ENCODE measurements around the gene RILPL2.

RILPL2 gene

GRCh38 chr12:123478762-123479161 is 42.3 kb upstream of the RILPL2 start:
- TF ChIP-seq, protein P1, sequence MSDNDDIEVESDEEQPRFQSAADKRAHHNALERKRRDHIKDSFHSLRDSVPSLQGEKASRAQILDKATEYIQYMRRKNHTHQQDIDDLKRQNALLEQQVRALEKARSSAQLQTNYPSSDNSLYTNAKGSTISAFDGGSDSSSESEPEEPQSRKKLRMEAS (IDR thresholded peaks at IDR 0.05; ENCODE audit: low read depth, low read length): no peak
- TF ChIP-seq POLR2A (IDR thresholded peaks at IDR 0.05; ENCODE audit: extremely low read depth, insufficient read length) (no peak), MYC (IDR thresholded peaks at IDR 0.05; ENCODE audit: low read depth, low read length) (no peak)
- TF ChIP-seq, protein P2, sequence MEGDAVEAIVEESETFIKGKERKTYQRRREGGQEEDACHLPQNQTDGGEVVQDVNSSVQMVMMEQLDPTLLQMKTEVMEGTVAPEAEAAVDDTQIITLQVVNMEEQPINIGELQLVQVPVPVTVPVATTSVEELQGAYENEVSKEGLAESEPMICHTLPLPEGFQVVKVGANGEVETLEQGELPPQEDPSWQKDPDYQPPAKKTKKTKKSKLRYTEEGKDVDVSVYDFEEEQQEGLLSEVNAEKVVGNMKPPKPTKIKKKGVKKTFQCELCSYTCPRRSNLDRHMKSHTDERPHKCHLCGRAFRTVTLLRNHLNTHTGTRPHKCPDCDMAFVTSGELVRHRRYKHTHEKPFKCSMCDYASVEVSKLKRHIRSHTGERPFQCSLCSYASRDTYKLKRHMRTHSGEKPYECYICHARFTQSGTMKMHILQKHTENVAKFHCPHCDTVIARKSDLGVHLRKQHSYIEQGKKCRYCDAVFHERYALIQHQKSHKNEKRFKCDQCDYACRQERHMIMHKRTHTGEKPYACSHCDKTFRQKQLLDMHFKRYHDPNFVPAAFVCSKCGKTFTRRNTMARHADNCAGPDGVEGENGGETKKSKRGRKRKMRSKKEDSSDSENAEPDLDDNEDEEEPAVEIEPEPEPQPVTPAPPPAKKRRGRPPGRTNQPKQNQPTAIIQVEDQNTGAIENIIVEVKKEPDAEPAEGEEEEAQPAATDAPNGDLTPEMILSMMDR (IDR thresholded peaks at IDR 0.05; ENCODE audit: low read depth, low read length): no peak
- no peak overlapping the region for H3K4me3 ChIP-seq (ENCODE audit: low read depth, low read length)

DNA sequence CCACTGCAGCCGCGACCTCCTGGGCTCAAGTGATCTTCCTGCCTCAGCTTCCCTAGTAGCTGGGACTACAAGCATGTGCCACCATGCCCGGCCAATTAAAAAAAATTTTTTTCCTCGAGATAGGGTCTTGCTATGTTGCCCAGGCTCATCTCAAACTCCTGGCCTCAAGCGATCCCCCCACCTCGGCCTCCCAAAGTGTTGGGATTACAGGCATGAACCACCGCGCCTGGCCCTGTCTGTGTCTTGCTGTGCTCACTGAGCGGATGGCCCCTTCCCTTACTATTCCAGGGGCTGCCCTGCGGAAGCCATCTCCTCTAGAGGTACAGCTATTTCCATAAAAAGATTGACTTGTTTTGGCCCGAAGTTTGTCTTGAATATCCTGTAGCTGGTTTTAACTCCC is 41.6 kb upstream of the RILPL2 start:
- TF ChIP-seq, protein P1 (IDR thresholded peaks at IDR 0.05; ENCODE audit: low read depth, low read length): no peak
- no peak overlapping the region for H3K4me3 ChIP-seq (ENCODE audit: low read depth, low read length)
- DNase-seq (ENCODE audit: low read depth): no peak

More at GRCh38 chr12:123478762-123479161, 42.3 kb upstream of the RILPL2 start:
- no peak for DNase-seq (ENCODE audit: low read depth)

GRCh38 chr12:123475246-123475703 is 38.8 kb upstream of the RILPL2 start:
- no peak overlapping the region for H3K4me3 ChIP-seq (ENCODE audit: low read depth, low read length)
- TF ChIP-seq, protein P1 (IDR thresholded peaks at IDR 0.05; ENCODE audit: low read depth, low read length): no peak
- TF ChIP-seq MYC (IDR thresholded peaks at IDR 0.05; ENCODE audit: low read depth, low read length) (no peak), POLR2A (IDR thresholded peaks at IDR 0.05; ENCODE audit: extremely low read depth, insufficient read length) (no peak)
- TF ChIP-seq, protein P2 (IDR thresholded peaks at IDR 0.05; ENCODE audit: low read depth, low read length): no peak
- no peak for DNase-seq (ENCODE audit: low read depth)

DNA sequence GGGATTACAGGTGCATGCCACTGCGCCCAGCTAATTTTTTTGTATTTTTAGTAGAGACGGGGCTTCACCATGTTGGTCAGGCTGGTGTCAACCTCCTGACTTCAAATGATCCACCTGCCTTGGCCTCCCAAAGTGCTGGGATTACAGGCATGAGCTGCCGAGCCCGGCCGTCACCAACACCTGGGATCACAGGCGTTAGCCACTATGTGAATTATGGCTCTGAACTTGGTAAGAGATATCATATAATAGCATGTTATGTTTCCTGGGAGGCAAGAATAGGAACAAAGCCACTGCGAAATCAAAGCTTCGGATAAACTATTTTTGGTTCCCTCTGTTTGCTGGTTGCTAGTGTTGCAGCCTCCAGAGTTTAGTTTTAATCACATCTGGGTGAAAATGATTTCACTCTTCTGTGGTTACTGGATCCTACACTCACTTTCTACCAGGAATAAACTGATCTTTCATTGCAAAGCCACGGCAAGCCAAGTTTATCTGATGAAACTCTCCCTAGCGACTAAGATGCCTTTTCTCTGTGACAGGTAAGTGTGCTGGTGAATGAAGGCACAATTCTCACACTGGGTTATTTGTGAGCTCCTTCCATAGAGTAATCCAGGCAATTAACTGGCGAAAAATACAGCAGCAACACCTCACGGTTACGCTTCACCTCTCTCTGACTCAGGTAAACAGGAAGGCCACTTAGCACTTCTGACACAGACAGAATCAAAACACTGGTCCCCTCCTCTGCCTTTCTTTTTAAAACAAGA is 38.2 kb upstream of the RILPL2 start:
- no peak for TF ChIP-seq POLR2A (IDR thresholded peaks at IDR 0.05; ENCODE audit: extremely low read depth, insufficient read length)
- TF ChIP-seq, protein P2 (IDR thresholded peaks at IDR 0.05; ENCODE audit: low read depth, low read length): no peak
- no peak for TF ChIP-seq MYC (IDR thresholded peaks at IDR 0.05; ENCODE audit: low read depth, low read length)
- TF ChIP-seq, protein P1 (IDR thresholded peaks at IDR 0.05; ENCODE audit: low read depth, low read length): no peak
- H3K4me3 ChIP-seq (ENCODE audit: low read depth, low read length): no peak overlapping the region
- no peak for DNase-seq (ENCODE audit: low read depth)

DNA sequence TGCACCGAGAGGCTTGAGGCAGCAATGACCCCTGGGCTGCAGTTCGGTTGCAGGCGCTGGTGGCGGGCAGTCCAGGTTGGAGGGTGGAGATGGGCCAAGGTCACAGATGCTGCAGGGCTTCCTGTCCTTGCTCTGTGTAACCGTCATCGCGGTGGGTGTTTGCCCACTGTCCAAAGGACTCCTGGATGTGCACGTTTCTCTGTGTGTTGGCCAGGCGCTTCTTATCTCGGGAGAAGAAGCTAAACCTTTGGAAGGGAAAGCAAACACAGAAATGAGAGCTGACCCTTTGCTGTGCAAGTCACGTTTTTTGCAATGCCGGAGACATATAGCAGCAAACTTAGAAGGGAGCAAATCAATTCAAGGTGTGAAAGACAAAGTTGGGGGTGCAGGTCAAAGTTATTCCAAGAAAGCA is 36.0 kb upstream of the RILPL2 start:
- H3K4me3 ChIP-seq (ENCODE audit: low read depth, low read length): no peak overlapping the region
- no peak for DNase-seq (ENCODE audit: low read depth)
- TF ChIP-seq POLR2A (IDR thresholded peaks at IDR 0.05; ENCODE audit: extremely low read depth, insufficient read length) (no peak), MYC (IDR thresholded peaks at IDR 0.05; ENCODE audit: low read depth, low read length) (no peak)
- TF ChIP-seq, protein P1 (IDR thresholded peaks at IDR 0.05; ENCODE audit: low read depth, low read length): no peak
- TF ChIP-seq, protein P2 (IDR thresholded peaks at IDR 0.05; ENCODE audit: low read depth, low read length): no peak

DNA sequence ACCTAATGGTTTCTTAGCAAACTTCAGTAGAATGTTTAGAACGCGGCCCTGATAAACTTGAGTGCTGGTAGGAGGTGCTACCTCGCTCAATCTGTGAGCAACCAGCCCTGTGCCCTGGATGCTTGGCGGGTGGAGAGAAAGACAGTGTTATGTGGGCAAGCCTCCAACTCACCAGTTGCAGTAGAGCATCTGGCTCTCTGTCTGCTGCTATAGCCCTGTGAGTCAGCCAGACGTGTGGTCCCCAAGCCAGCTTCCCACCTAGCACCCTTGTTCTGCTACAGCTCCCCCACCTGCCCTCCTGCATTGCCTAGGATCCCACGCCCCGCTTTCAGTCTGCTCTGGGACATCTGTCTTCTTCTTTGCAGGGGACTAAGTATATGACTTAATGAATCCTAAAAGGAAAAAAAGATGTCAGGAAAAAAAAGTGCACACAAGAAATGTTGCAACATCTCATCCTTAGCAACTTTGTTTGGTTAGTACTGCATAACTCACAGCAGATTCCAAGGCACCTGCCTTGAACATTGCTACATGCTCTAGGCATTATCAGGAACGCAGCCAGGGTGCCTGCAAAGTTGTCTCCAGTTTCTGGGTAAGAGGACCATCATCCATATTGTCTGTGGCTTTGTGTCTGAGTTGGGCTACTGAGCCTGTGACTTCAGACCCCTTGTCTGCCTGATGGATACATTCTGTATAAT is 35.0 kb upstream of the RILPL2 start:
- no peak for DNase-seq (ENCODE audit: low read depth)
- TF ChIP-seq MYC (IDR thresholded peaks at IDR 0.05; ENCODE audit: low read depth, low read length) (no peak), POLR2A (IDR thresholded peaks at IDR 0.05; ENCODE audit: extremely low read depth, insufficient read length) (no peak)
- TF ChIP-seq, protein P2 (IDR thresholded peaks at IDR 0.05; ENCODE audit: low read depth, low read length): no peak
- TF ChIP-seq, protein P1 (IDR thresholded peaks at IDR 0.05; ENCODE audit: low read depth, low read length): no peak
- H3K4me3 ChIP-seq (ENCODE audit: low read depth, low read length): no peak overlapping the region

All from NB4 (cell line).